Lung microvascular endothelial cell (primary cell): ENCODE data around the gene UVRAG. TPM values are rescaled to one million over a fixed set of nuclear protein-coding genes. Genes with fewer than 3 reads are reported as not detected.
"Not testable (repeated sequence)": the region's sequence is repeated elsewhere in the genome, so short reads cannot be mapped to it uniquely, and the experiment has no call there.

Experiments used
- DNase-seq, 2 donors: peaks; one replicate each; pipeline versions ENCODE4 v3.0.0 to v3.0.0-alpha.2; 2010; ENCODE audit warnings: low read depth in 2 of 2
- total RNA-seq: library from RNA; depleted of rRNA; stranded (reverse); fragments of >200 nt; gene quantifications from 2 replicates; pipeline ENCODE4 v1.2.1, GENCODE V29; 2014

The UVRAG gene
- total RNA-seq, 1 donor from 2014 or later: 60.7 TPM

DNA sequence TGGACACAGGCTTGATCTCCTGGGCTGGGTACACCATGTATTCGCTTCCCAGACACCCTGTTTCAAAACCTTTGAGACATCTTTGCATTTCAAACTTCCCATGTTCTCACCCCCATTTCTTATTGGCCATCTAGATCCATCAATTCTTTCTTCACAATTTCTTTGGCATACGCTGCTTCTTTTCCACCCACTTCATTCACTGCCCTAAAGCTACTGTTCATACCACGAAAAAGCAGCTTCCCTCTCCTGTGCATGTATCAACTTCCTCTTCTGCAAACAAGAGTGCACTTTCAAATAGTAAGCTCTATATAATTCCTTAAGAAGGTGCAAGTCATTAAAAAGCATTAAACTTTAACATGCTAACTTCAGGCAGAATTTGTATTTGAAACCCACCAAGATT is 21.4 kb downstream of the UVRAG start:
- no peak for DNase-seq

DNA sequence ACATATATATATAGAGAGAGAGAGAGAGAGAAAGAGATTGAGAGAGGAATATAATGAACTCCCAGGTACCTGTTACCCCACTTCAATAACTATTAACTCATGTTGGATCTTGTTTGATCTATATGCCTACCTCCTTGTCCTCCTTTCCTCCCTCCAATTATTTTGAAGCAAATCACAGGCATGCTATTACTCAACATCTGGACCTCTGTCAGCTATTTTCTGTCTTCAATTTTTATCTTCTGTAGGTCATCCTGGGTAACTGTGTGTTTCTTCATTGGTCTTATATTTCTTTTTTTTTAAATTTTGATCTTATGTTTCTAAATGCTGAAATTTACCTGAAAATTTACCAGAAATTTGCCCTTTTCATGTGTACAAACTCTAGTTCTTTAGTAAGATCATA is 24.8 kb downstream of the UVRAG start:
- no peak for DNase-seq

DNA sequence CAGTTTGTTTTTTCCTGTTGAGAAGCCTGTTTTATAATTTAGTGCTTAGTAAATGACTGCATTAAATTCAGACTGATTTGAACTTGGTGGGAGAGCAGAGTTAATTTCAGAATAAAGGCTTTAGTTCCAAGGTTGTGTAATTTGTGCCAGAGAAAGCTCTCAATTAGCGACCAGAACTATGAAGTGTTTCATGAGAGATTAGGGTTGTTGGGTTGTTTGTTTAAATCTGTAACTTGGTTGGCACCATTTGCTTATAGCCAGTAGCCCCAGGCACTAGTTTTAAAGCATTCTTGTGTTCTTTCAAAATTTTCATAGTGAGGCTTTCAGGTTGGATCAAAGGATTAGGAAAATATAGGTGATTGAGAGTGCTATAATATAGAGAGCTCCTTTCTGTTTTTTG is 25.5 kb downstream of the UVRAG start:
- DNase-seq: no peak

DNA sequence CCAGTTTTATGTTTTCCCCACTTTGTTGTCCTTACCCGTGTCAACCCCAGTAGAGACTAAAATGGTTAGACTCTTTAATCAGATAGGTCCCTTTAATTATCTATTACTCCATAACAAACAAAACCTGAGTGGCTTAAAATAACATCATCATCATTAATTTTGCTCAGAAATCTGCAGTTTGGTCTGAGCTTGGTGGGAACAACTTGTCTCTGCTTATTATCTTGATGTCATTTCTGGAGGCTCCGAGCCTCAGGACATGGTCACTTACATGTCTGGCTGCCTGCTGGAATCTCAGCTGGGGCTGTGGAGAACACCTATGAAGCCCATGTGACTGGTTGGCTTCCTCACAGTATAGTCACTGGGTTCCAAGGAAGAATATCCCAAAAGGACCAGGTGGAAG is 26.7 kb downstream of the UVRAG start:
- no peak for DNase-seq

DNA sequence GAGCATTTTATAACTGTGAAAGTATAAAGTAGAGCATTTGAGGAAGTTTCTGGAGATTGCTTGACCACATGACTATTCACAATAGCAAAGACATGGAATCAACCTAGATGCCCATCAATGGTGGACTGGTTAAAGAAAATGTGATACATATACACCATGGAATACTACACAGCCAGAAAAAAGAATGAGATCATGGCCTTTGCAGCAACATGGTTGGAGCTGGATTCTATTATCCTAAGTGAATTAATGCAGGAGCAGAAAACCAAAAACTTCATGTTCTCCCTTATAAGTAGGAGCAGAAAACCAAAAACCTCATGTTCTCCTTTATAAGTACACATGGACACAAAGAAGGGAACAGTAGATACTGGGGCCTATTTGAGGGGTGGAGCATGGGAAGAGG is 30.3 kb downstream of the UVRAG start:
- no peak for DNase-seq

DNA sequence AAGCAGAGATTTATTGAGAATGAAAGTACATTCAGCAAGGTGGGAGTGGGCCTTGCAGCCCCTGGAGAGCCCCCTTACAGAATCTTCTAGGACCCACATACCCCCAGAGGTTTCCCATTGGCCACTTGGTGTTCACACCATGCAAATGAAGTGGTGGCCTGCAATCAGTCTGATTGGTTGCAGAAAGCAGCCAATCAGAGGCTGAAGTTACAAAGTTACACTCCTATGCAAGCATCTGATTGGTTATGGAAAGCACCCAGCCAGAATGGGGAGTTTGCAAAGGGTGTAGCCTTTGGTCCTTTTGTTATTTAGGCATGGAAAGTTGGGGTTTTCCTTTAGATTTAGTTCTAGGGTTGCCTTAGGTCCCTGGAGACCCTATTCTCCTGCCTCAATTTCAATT is 34.9 kb downstream of the UVRAG start:
- no peak for DNase-seq

DNA sequence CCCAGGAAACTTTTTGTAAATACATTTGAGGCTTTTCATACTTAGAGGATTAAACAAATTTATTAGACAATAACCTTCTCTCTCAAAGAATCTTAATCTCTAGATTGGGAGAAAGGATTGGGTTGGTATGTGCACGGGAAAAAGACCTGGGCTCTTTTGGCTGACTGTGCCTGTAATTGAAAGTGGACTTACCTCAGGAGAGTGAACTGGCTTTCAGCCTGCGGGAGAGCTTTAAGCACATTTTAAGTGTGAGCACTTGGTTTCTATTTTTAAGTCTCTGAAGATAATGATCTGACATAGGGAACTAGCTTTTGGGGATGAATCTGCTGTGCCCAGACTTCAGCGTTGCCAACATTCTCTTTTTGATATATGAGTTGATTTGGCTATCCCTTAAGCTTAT is 35.8 kb downstream of the UVRAG start:
- DNase-seq: peak; percentile 12 to 18

DNA sequence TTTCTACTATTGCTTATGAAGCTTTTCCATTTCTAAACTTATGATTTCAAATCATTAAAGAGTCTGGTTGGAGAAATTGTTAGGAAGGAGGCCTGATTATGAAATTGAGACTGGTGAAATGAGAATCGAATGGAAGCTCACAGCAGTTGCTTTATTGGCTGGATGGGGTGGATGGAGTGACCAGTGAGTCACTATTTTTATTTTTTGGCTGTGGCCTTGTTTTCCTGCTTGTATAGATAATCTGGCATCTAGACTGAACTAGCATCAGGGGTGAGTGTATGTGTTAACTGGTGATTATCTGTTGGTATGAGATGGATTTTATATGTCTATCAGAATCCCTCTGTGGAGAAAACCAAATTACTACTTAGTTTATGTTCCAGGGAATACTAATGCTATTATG is 36.2 kb downstream of the UVRAG start:
- DNase-seq: peak; percentile 38 to 47

DNA sequence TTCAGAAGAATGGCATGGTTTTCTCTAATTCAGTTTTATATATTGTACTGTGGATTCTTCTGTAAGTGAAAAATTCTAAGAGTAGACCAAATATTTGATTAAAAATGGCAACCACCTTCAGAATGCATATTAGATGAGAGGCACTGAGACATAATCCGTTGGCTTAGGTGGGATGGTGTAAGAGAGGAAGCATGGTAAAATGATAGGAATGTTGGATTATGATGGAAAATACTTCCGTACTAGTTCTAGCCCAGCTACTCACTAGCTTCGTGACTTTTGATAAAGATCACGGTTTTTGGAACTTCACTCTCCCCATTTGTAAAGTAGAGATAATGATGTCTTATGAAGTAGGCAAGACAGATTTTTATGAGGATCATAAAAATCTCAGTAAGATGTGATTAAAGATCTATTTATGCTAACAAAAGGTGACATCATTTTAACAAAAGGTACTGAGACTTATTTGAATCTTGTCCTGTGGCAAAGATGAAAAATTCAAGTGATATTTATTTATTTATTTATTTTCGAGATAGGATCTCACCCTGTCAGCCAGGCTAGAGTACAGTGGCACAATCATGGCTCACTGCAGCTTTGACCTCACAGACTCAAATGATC is 37.5 kb downstream of the UVRAG start:
- peak; percentile 35 to 40 for DNase-seq

DNA sequence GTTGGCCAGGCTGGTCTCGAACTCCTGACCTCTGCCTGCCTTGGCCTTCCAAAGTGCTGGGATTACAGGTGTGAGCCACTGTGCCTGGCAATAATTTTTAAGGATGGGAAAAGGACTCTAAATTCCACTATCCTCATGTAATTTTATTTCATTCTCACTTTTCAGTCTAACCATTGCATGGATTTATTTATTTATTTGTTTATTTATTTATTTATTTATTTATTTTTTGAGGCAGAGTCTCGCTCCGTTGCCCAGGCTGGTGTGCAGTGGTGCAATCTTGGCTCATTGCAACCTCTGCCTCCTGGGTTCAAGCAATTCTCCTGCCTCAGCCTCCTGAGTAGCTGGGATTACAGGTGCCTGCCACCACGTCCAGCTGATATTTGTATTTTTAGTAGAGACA is 38.6 kb downstream of the UVRAG start:
- not testable (repeated sequence) for DNase-seq

DNA sequence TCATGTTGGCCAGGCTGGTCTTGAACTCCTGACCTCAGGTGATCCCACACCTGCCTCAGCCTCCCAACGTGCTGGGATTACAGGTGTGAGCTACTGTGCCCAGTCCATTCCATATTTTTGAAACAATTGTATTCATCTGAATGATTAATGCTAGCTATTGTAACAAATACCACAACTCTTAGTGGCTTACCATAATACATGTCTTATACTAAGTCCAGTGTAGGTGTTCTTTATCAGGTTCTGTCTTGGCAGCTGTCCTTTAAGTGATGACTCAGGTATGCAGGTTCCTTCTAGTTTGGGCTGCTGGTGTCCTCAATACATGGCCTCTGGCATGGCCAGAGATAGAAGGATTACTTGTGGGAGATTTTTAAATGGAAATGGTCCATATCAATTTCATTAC is 39.0 kb downstream of the UVRAG start:
- DNase-seq: no peak

DNA sequence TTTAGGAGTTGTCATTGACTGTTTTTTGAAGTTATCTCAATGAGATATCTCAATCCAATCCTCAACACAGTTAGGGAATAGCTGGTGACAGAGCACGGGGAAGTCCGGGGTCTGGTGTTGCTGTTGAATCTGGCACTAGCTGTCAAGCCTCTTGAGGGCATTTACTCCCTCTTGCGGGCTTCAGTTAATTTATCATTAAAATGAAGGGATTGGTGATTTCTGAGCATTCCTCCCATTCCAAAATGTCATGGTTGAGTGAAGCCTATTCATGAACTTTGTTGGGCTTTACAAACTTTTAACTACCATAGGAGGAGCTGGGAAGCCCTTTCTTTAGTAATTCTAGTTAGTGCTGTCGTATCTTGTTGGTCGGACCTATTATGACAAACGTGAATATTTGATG is 40.2 kb downstream of the UVRAG start:
- DNase-seq: no peak

DNA sequence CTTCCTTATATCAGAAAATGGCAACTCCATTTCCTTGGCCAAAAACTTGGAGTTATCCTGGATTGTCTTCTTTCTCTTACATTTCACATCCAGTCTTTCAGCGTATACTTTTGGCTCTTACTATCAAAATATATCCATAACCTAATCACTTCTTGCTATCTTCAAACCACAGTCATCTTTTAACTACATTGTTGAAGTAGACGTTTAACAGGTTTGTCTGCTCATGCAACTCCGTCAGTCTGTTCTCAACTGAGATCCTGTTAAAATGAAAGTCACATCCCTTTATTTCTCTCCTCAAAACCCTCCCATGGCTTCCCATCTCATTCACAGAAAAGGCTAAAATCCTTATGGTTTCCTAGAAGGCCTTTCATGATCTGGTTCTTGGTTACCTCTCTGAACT is 41.9 kb downstream of the UVRAG start:
- no peak for DNase-seq

DNA sequence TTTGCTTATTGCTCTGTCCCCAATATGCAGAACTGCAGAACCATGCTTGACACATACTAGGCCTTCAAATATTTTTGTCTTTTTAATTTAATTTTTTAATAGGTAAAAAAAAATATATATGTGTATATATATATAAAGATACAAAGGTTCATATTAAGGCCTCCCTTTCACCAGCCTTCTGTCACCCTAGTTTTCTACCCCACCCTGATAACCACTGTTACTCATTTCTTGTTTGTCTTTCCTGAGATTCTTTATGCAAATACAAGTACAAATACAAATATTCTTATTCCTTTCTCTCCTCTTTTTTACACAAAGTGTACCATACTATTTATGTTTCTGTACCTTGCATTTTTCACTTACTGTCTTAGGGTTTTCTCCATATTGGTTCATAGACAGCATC is 43.0 kb downstream of the UVRAG start:
- DNase-seq: no peak

DNA sequence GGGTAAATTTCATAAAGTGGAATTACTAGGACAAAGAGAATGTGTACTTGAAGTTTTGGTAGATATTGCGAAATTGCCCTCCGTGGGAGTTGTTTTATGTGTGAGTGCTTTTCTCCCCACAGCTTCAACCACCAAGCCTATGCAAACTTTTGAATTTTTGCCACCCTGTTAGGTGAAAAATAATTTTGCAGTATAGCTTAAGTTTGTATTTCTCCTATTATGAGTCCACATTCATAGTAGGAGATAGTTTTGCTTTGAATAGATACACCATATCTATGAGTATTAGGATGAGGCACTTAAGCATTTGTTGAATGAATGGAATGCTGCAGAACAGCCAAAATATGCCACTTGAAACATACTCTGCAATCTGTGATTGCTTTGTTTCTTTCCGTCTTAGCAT is 43.6 kb downstream of the UVRAG start:
- no peak for DNase-seq

DNA sequence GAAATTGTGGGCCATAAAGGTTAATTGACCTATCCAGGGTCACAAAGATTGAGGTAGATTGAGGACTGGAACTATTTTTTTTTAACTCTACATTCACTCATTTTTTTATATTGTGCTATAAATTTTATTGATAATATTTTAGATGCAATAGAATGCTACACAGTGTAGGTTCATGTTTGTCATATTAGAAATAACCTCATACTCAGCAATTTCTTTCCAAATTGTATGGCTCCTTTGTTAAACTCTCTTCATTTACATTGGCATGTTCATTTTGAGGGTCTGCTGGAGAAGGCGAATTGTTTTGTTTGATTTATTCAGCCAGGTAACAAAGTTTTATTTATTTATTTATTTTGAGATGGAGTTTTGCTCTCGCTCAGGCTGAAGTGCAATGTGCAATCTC is 44.6 kb downstream of the UVRAG start:
- no peak for DNase-seq

DNA sequence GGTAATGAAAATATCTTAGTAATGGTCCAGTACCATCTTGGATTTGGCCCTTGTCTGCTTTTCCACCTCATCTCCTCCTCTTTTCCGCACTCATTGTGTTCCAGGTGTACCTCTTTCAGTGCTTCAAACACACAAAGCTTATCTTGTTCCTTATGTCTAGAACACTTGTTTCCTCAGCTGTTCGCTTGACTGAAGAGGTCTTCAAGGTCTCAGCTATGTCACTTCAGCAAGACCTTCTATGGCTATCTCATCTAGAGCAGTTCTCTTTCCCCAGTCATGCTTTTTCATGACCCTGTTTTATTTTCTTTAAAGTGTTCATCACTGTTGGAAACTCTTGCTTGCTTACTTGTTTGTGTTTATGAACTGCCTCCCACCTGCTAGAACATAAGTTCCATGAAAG is 47.4 kb downstream of the UVRAG start:
- DNase-seq: no peak

DNA sequence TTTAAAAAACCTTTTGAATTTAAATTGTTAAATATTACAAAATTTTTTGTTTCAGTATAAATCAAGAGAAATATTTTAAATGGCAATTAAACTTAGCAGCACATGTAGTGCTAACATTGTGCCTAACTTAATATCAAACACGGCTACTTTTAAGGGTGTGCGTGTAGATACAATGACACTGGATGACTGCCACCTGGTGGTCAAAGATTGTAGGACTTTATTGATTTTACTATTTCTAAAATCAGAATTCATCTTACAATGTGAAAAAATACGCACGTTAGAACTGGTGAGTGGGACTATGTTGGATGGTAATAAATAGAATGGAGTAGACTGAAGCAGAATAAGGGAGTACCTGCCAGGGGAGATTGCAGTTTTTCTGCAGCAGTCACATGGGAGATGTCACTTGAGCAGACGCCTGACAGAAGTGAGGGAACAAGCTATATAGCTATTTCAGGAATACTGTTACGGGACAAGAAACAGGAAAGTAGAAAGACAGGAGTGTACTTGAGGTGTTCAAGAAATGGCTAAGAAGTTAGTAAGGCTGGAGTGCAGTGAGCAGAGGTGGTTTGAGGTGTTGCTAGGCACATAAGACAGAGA is 52.9 kb downstream of the UVRAG start:
- peak; percentile 66 to 79 for DNase-seq

DNA sequence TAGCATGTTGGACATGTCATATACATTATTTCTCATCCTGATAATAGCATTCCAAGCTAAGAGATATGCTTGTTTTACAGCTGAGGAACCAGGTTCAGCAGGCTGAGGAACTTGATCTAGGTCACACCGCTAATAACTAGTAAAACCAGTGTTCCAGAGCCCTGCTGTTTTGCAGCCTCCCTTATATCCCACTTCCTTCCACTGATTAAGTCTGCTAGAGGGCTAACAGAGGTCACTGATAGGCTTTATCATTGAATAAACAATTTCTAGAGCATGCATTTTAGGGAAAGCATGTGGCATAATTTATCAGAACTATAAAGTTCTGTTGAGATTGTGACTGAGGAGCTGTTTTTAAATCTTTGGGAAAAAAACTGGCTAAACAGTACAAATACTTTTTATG is 54.0 kb downstream of the UVRAG start:
- DNase-seq: no peak

DNA sequence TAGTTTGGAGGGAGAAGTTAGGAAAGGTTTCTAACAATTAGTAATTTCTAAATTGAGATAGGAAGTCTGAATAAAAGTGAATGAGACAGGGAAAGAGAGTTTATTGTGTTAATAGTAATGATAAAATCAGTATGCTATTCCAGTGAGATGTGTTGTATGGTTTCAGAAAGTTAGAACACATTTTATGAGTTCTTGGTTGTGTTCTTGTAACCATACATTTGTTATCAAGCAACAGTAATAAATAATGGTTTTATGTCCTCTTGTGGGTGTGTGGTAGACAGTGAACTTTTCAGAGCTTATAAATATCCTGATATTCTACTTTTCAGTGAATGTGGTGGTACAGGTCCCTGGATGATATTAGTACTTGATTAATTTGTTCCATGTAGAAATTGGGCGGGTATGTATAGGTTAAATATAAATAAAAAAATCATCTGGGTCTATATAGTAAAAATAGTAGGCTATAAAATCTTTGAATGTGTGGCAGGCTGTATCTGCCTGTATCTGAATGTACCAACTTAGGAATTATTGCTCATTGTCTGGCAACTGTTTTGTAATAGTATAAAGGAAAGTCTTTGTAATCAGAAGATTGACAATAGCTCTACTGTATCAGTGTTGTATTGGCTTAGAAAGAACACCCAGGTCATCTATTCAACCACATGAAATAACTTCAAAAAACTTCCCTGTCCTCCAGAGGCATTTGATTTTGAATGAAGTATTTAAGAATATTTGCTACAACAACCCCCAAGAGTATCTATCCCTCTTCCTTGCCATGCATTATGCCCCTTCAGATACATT is 54.8 kb downstream of the UVRAG start:
- no peak for DNase-seq

DNA sequence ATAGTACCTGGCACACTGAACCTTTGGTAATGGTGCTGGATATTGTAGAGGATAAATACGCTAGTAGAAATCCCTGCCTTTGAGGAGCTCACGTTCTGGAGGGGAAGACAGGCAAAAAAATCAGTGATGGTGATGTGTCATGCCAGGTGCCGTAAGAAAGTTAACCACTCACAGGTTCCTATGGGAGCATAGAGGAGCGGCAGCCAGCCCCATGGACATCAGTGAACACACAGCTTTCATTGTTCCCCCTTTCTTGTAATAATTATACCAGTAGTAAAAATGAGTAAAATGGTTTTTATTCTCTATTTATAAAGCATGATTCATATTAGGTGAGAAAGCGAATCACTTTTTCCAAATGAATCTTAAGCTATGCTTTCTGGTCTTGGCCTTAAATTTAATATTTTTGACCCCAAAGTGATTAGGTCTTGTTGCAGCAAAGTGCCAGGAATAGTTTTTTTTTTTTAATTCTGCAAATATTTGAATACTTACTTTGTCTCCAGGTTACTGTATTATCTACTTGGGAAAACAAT is 57.9 kb downstream of the UVRAG start:
- no peak for DNase-seq

DNA sequence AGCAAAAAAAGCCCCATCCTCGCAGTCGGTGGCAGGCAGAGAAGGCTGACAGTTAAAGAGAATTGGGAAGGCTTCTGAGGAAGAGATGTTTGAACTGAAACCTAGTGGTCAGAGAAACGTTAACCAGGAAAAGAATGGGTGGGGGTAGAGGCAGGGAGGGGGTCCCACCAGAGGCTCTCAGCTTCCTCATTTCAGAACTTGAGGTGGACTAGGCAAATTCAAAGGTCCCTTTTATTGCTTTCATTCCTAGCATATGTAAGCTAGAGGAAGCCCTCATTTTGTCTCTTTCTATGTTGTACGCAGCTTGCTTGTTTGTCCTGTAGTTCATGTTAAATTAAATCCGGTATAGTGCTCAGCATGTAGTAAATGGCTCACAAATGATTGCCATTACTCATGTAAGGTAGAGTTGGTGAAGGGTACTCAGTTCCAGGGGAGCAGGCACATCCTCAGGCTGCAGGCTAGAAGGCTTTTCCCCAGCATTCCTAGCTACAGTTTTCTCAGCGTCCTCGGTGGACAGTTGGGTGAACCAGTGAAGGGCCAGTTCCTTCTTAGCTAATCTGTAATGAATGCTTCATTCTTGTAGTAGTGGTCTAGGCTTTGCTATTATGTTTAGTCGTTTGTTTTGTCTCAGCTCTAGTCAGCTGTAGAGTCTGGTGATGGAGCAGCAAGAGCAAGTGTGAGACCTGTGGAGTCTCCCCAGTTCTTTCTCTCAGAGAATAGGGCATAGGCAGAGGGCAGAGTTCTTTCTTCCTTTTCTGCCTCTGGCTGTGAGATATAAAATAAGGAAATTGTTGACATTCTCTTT is 58.6 kb downstream of the UVRAG start:
- no peak for DNase-seq
